Hematopoietic multipotent progenitor cell treated with erythropoietin and hydrocortisone succinate and interleukin-3 and kit ligand, for 8 days (in vitro differentiated cells): ENCODE results near the gene FCER1G.

Source experiments
- DNase-seq: peaks from one replicate; pipeline ENCODE4 v3.0.0-alpha.2; 2015

FCER1G gene

GRCh38 chr1:161215076-161215475, at the start of gene FCER1G:
TSS of gene FCER1G (plus strand) at chr1:161215295. CDS start at chr1:161215322, 27 bp downstream.
- peak; percentile 35 for DNase-seq

GRCh38 chr1:161165742-161166668, 49.1 kb upstream of the FCER1G start, which contains the start of gene PPOX:
TSS of gene PPOX (plus strand) at chr1:161166426. CDS start at chr1:161166848, 422 bp downstream.
- peak; percentile 100 for DNase-seq

- DNase-seq: peak; percentile 68
These were observed 48.2 kb upstream of the FCER1G start for GRCh38 chr1:161166669-161167548.

DNA sequence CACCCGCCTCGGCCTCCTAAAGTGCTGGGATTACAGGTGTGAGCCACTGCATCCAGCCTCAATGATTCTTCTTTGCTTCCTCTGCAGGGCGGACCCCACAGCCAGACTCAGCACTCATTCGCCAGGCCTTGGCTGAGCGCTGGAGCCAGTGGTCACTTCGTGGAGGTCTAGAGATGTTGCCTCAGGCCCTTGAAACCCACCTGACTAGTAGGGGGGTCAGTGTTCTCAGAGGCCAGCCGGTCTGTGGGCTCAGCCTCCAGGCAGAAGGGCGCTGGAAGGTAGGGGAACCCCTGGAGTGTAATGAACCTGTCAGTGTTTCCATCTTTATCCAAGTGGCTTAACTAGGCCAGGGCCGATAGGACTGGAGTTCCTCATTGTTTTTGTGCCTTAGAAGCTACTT, 46.2 kb upstream of the FCER1G start:
- DNase-seq: no peak

DNA sequence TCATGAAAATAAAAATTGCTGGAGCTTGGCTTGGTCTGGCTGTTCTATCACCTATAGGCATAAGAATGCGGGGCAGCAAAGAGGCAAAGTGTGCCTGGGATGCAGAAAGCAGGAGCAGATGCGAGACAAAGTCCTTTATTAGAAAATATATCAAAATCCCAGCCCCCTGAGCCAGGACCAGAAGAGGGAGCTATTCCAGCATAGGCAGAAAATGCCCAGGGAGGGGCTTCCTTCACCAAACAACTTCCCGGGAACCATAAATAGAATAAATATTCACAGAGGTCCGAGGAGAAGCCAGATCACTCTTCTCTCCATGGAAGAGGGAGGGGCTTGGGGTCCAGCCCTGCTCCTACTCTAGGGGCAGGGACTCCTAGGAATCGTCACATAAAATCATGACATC, 43.9 kb upstream of the FCER1G start:
- DNase-seq: no peak

GRCh38 chr1:161171696-161172095, 43.4 kb upstream of the FCER1G start:
- DNase-seq: no peak

DNA sequence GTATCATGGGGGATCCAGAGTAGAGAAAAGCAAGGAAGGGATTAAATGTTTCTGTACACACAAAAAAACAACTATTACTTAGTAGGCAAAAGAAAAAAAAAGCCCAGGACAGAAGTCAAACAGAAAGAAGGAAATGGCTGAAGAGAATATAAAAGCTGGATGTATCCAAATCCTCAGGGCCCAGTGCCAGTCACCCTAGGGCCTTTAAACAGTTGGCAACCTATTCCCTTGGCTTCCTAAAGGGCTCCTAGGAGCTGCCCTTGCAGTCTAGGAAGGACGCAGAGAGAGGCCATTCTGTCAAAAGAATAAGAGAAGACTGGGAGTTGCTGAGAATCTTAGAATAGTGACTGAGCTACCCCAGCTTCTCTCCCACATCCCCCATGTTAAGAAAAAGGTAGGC, 42.7 kb upstream of the FCER1G start:
- no peak for DNase-seq

DNA sequence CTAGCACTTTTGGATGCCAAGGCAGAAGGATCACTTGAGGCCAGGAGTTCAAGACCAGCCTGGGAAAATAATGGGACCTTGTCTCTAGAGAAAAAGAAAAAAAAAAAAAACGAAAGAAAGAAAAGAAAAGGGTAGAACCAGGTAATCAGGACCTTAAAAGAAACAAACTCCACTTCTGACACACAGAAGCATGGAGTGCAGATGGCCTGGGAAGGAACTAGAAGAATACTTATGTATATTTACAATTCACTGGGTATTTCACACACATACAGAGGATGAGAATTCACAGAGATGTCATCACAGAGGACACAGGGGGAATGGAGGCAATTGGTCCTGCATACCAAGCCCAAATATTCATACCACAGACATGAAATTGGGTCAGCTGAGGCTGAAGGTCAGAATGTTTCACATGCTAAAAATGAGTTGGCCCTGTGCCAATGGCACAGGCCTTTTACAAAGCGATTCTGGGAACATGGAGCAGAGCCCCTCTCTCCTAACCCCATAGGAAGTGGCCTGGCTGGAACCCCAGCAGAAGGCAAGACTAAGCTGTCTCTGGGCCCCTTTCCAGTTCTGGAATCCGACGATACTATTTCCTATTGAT, 42.2 kb upstream of the FCER1G start:
- no peak for DNase-seq

DNA sequence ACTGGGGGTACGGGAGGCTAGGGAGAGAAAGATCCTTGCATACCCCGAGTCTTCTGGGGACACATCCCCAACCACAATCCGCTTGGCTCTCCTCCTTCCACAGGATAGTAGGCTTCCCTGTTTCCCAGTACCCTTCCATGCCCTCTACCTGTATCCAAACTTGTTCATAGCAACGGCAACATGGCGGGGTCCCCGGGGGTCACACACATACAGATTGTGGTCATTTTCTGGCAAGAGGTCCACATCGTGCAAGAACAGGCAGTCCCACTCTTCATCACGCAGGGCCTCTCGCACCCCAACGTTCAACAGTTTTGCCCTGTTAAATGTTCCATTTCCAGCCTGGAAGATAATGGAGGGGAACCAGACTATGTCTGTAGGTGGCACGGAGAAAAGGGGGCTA, 41.4 kb upstream of the FCER1G start:
- no peak for DNase-seq

- DNase-seq: no peak
These were observed 40.2 kb upstream of the FCER1G start for GRCh38 chr1:161174911-161175310.

GRCh38 chr1:161175771-161176453, 39.2 kb upstream of the FCER1G start:
- DNase-seq: no peak

DNA sequence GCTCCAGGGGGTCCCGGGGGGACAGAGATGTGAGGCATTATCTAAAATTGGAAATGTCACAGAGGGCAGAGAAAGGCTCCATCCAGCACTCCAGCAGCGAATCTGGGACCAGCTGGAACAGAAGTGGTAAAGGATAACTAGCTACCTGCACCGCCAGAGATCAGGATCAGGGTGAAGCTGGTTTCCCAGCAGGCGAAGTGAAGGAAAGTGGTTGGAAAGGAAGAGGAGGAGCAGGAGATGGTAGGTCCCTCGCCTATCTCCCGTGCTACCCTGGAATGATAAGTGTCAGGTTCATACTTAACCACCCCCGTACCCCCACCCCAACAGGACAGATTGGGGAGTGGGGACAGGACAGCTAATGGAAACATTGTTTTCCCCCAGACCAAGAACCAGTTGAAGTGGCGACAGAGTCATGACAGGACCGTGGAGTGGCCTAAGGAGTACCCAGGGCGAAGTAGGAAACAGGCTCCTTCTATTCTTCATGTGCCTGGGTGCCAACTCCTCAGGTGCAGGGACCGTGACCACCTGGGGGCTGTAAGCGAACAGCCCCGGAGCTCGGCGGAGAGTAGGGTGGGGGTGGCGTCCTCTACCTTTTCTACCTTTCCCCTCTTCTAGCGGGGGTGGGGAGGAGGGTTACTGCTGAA, 38.5 kb upstream of the FCER1G start:
- DNase-seq: no peak

GRCh38 chr1:161177112-161177935, 37.8 kb upstream of the FCER1G start, which contains the start of gene B4GALT3:
TSS of gene B4GALT3 (minus strand) at chr1:161177507. CDS start at chr1:161176060, 1,447 bp downstream.
- DNase-seq: peak; percentile 90

DNA sequence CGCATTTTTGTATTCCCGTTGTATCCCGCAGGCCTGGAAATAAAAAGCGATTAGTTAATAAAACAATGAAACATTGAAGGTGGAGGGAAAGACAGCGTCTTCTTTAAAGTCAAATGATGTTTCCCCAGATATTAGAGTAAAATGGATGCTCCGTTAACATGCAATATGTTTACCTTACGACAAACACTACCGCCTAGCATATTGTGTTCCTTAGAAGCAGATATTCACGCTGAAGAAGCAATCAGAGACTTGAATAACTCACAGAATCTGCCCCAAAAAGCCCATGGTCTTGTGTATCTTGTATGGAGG, 37.2 kb upstream of the FCER1G start:
- DNase-seq: no peak

GRCh38 chr1:161179698-161180097, 35.4 kb upstream of the FCER1G start:
- no peak for DNase-seq

DNA sequence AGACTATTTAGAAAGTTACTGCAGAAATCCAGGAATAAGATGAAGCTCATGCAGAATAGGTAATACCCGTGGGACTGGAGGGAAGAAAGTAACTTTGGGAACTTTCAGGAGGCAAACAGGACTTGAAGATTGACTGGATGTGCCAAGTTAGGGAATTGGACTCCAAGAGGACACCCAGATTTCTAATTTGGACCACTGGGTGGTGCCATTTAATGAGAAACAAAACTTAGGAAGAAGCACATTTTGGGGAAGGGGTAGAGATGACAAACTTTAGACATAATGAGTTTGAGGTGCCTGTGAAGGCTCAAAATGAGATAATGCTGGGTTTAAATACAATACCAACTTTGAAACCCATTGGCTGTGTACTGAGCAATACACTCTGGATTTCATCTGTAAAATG, 34.5 kb upstream of the FCER1G start:
- DNase-seq: peak; percentile 45

DNA sequence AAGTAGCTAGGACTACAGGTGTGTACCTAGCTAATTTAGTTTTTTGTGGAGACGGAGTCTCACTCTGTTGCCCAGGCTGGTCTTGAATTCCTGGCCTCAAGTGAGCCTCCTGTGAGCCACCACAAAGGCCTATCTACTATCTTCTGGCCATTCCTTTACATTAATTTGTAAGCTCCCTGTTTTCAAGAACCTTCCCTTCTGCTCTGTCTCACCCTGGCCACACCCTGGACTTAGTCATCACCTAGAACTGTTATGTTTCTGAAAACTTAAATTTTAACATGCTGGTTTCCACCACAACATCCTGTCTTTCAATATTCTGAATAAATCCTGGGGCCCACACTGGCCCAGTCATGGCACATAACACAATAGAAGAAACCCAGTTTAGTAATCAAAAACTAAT, 32.9 kb upstream of the FCER1G start:
- peak; percentile 43 for DNase-seq

DNA sequence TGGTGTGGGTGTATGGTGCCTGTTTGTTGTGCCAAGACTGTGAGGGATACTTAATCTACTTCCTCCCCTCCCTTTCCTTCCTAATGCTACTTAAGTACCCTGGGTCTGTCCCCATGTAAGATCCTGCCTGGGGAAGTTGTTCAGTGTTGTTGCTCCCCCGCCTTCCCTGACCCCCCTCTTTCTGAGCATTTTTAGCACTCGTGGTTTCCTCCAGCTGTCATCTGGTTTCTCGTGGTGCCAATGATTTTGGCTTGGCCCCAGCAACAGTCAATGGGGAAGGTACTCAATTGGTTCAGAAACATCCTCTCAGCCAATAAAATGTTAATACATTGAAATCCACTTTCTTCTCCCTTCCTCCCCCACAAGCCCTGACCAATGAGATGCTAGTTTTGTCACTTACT, 29.8 kb upstream of the FCER1G start:
- DNase-seq: peak; percentile 83

- DNase-seq: no peak
These were observed 29.3 kb upstream of the FCER1G start for GRCh38 chr1:161185732-161186311.

- DNase-seq: no peak
These were observed 27.8 kb upstream of the FCER1G start for GRCh38 chr1:161187311-161187710.

DNA sequence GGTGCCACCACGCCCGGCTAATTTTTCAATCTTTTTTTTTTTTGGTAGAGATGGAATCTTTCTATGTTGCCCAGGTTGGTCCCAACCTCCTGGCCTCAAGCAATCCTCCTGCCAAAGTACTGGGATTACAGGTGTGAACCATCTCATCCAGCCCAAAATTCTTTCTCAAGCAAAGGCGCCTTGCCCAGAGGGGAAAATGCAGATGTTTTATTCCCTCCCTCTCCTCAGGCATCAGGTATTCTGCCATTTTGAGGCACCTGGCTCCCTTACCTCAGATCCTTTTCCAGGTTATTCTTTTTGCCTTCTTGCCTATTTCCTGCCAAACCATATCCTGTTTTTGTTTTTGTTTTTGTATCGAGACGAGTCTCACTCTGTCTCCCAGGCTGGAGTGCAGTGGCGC, 26.7 kb upstream of the FCER1G start:
- no peak for DNase-seq
